Measurements from ENCODE around the gene GALNS.
"Not testable (repeated sequence)": the region's sequence is repeated elsewhere in the genome, so short reads cannot be mapped to it uniquely, and the experiment has no call there.

DNA sequence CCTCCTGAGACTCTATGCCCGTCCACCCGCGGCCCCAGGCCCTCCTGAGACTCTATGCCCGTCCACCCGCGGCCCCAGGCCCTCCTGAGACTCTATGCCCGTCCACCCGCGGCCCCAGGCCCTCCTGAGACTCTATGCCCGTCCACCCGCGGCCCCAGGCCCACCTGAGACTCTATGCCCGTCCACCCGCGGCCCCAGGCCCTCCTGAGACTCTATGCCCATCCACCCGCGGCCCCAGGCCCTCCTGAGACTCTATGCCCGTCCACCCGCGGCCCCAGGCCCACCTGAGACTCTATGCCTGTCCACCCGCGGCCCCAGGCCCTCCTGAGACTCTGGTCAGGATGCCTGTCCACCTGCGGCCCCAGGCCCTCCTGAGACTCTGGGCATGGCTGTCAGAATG, 85.0 kb downstream of the GALNS start:
- TF ChIP-seq, protein P1, sequence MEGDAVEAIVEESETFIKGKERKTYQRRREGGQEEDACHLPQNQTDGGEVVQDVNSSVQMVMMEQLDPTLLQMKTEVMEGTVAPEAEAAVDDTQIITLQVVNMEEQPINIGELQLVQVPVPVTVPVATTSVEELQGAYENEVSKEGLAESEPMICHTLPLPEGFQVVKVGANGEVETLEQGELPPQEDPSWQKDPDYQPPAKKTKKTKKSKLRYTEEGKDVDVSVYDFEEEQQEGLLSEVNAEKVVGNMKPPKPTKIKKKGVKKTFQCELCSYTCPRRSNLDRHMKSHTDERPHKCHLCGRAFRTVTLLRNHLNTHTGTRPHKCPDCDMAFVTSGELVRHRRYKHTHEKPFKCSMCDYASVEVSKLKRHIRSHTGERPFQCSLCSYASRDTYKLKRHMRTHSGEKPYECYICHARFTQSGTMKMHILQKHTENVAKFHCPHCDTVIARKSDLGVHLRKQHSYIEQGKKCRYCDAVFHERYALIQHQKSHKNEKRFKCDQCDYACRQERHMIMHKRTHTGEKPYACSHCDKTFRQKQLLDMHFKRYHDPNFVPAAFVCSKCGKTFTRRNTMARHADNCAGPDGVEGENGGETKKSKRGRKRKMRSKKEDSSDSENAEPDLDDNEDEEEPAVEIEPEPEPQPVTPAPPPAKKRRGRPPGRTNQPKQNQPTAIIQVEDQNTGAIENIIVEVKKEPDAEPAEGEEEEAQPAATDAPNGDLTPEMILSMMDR (IDR thresholded peaks at IDR 0.05; ENCODE audit: insufficient read depth, low read length, poor library complexity, severe bottlenecking) = not testable (repeated sequence)
- not testable (repeated sequence) for TF ChIP-seq EZH2phosphoT487 (conservative IDR thresholded peaks at IDR 0.05; ENCODE audit: low read length)

Measured in SU-DHL-6 (cell line).